GM23338 (cell line): ENCODE data around the gene FRRS1L. TPM values are rescaled to one million over a fixed set of nuclear protein-coding genes. Genes with fewer than 3 reads are reported as not detected.

ENCODE experiments used
- ATAC-seq: fragments of 200-7000 bp; cut with Tn5 transposase; 3 replicates; pipeline ENCODE4 v1.9.1; 2020
- DNase-seq: peaks from one replicate; pipeline ENCODE4 v3.0.0-alpha.2; 2015; ENCODE audit warnings: low spot score
- H2AFZ ChIP-seq: fragments of 200-600 bp; sonication (generic); 2 replicates; pipeline ENCODE4 v1.8.0; 2016; ENCODE audit warnings: antibody characterized with exemption, mild to moderate bottlenecking, moderate library complexity
- H3F3A ChIP-seq: fragments of 200-600 bp; sonication (generic); replicated peaks from 2 replicates; pipeline ENCODE4 v1.8.0; 2017; ENCODE audit warnings: antibody characterized with exemption, mixed run types, low read depth
- H3K27ac ChIP-seq: fragments of 200-600 bp; sonication (generic); 2 replicates; pipeline ENCODE4 v1.6.1; 2016; ENCODE audit warnings: low read depth
- H3K27me3 ChIP-seq: fragments of 200-600 bp; sonication (generic); 2 replicates; pipeline ENCODE4 v1.8.0; 2016; ENCODE audit warnings: mild to moderate bottlenecking, mixed run types, moderate library complexity; ENCODE audit not compliant: insufficient read depth
- H3K36me3 ChIP-seq: fragments of 200-600 bp; sonication (generic); 2 replicates; pipeline ENCODE4 v1.8.0; 2016; ENCODE audit warnings: mild to moderate bottlenecking; ENCODE audit not compliant: insufficient read depth
- H3K4me1 ChIP-seq: fragments of 200-600 bp; sonication (generic); 2 replicates; pipeline ENCODE4 v1.8.0; 2016; ENCODE audit warnings: mild to moderate bottlenecking, moderate library complexity; ENCODE audit not compliant: insufficient read depth
- H3K4me2 ChIP-seq: fragments of 200-600 bp; sonication (generic); 2 replicates; pipeline ENCODE4 v1.7.1; 2017; ENCODE audit warnings: mixed run types
- H3K4me3 ChIP-seq: fragments of 200-600 bp; sonication (generic); 2 replicates; pipeline ENCODE4 v1.6.1; 2016; ENCODE audit warnings: mixed run types
- H3K79me2 ChIP-seq: fragments of 200-600 bp; sonication (generic); replicated peaks from 2 replicates; pipeline ENCODE4 v1.8.0; 2017; ENCODE audit warnings: mild to moderate bottlenecking; ENCODE audit not compliant: insufficient read depth
- H3K9me2 ChIP-seq: fragments of 200-600 bp; sonication (generic); 2 replicates; pipeline ENCODE4 v1.8.0; 2017; ENCODE audit not compliant: insufficient read depth
- H4K20me1 ChIP-seq: fragments of 200-600 bp; sonication (generic); replicated peaks from 2 replicates; pipeline ENCODE4 v1.8.0; 2017; ENCODE audit warnings: mild to moderate bottlenecking; ENCODE audit not compliant: insufficient read depth
- H3K27ac Mint-ChIP-seq: 2 replicates; pipeline ENCODE4 v1.8.0; 2020; ENCODE audit warnings: inconsistent platforms, mild to moderate bottlenecking, moderate library complexity, mixed read lengths
- H3K27me3 Mint-ChIP-seq: 3 replicates; pipeline ENCODE4 v1.8.0; 2022; ENCODE audit warnings: low read depth, mild to moderate bottlenecking, moderate library complexity, mixed read lengths, inconsistent platforms; ENCODE audit not compliant: insufficient read depth, poor library complexity
- H3K36me3 Mint-ChIP-seq: 3 replicates; pipeline ENCODE4 v1.8.0; 2021; ENCODE audit warnings: low read depth, mild to moderate bottlenecking, inconsistent platforms, moderate library complexity, mixed read lengths
- H3K4me1 Mint-ChIP-seq: 3 replicates; pipeline ENCODE4 v1.8.0; 2020; ENCODE audit warnings: mild to moderate bottlenecking, inconsistent platforms, mixed read lengths
- H3K4me3 Mint-ChIP-seq: 3 replicates; pipeline ENCODE4 v1.8.0; 2021; ENCODE audit warnings: moderate library complexity, mild to moderate bottlenecking, inconsistent platforms, mixed read lengths
- H3K9me3 Mint-ChIP-seq: 3 replicates; pipeline ENCODE4 v1.8.0; 2020; ENCODE audit warnings: moderate library complexity, mild to moderate bottlenecking, inconsistent platforms, mixed read lengths
- CREB1 ChIP-seq: fragments of 250-450 bp; sonication (Bioruptor Pico); IDR thresholded peaks from 2 replicates; pipeline ENCODE4 v1.5.0; 2020; ENCODE audit warnings: low read depth, mild to moderate bottlenecking, moderate library complexity
- CTCF ChIP-seq, 2 experiments: fragments of 200-600 bp in 1 of 2; sonication (generic) in 1 of 2; conservative IDR thresholded peaks; 2 replicates each; pipeline versions ENCODE4 v1.5.1 to v1.6.1; 2016 to 2017; ENCODE audit warnings: antibody characterized with exemption in 2 of 2, low read depth in 2 of 2, mild to moderate bottlenecking in 2 of 2, moderate library complexity in 1 of 2
- ETS1 ChIP-seq: IDR thresholded peaks from 2 replicates; pipeline ENCODE4 v1.6.1; 2016; ENCODE audit warnings: antibody characterized with exemption
- EZH2 ChIP-seq: fragments of 200-600 bp; sonication (generic); IDR thresholded peaks from one replicate; pipeline ENCODE4 v1.8.0; 2017; ENCODE audit warnings: antibody characterized with exemption, mild to moderate bottlenecking, low read depth; ENCODE audit not compliant: unreplicated experiment
- EZH2phosphoT487 ChIP-seq: fragments of 200-600 bp; sonication (generic); IDR thresholded peaks from one replicate; pipeline ENCODE4 v1.8.1; 2018; ENCODE audit warnings: antibody characterized with exemption; ENCODE audit not compliant: unreplicated experiment
- JUNB ChIP-seq: IDR thresholded peaks from one replicate; pipeline ENCODE4 v1.6.1; 2016; ENCODE audit warnings: antibody characterized with exemption; ENCODE audit not compliant: unreplicated experiment
- NANOG ChIP-seq: IDR thresholded peaks from 2 replicates; pipeline ENCODE4 v1.6.1; 2016; ENCODE audit warnings: antibody characterized with exemption, borderline replicate concordance
- POLR2AphosphoS5 ChIP-seq: IDR thresholded peaks from 2 replicates; pipeline ENCODE4 v1.6.1; 2016; ENCODE audit warnings: antibody characterized with exemption, low read depth
- REST ChIP-seq: IDR thresholded peaks from one replicate; pipeline ENCODE4 v1.6.1; 2018; ENCODE audit warnings: antibody characterized with exemption; ENCODE audit not compliant: unreplicated experiment
- STAT1 ChIP-seq: IDR thresholded peaks from one replicate; pipeline ENCODE4 v1.6.1; 2016; ENCODE audit warnings: antibody characterized with exemption; ENCODE audit not compliant: unreplicated experiment
- ZNF114 ChIP-seq: fragments of 250-450 bp; sonication (Bioruptor Pico); IDR thresholded peaks from 2 replicates; pipeline ENCODE4 v1.5.0; 2020; ENCODE audit warnings: mild to moderate bottlenecking, moderate library complexity
- ZNF331 ChIP-seq: fragments of 250-450 bp; sonication (Bioruptor Pico); IDR thresholded peaks from 2 replicates; pipeline ENCODE4 v1.5.0; 2020; ENCODE audit warnings: low read depth, mild to moderate bottlenecking, moderate library complexity
- ZNF462 ChIP-seq: fragments of 250-450 bp; sonication (Bioruptor Pico); IDR thresholded peaks from 2 replicates; pipeline ENCODE4 v1.5.0; 2020; ENCODE audit warnings: mild to moderate bottlenecking, moderate library complexity
- polyA plus RNA-seq: library from polyadenylated mRNA; unstranded; fragments of >200 nt; fragmentation: Nextera tagmentation; extraction: Ambion mirVana; gene quantifications from 2 replicates; pipeline ENCODE4 v1.2.1, GENCODE V29; 2016
- total RNA-seq: library from RNA; depleted of rRNA; stranded (reverse); fragments of >200 nt; shearing (Covaris generic); gene quantifications from 2 replicates; pipeline ENCODE4 v1.2.3, GENCODE V29; 2014

Gene FRRS1L
- total and polyA plus RNA-seq, 2 experiments from 2014 or later: 0.37 to 1.1 TPM

- Histone ChIP-seq H3K27me3 (peaks cover 29% of the 10 kb centered on the region), H3F3A (peaks cover 4% of the 10 kb centered on the region; the same call in 1 of the 2 replicates), H3K79me2 (no peaks in the 10 kb centered on the region), H3K36me3 (no peaks in the 10 kb centered on the region), H3K4me3 (no peak overlapping the region), H3K4me1 (0 out of 2 replicates have a peak, but pooled peaks cover 9% of the 10 kb centered on the region), H3K4me2 (no peak overlapping the region), H2AFZ (no peak overlapping the region), H3K27ac (no peak overlapping the region), H3K9me2 (no peaks in the 10 kb centered on the region), H4K20me1 (no peaks in the 10 kb centered on the region)
- H3K36me3 Mint-ChIP-seq: peaks cover 2% of the 10 kb centered on the region; the same call in 1 of the 3 replicates
- TF ChIP-seq REST: no peak
- no peak for TF ChIP-seq CREB1
- no peak for TF ChIP-seq ZNF462 (CRISPR knock-in tag)
- no peak for TF ChIP-seq ZNF114 (CRISPR knock-in tag)
- TF ChIP-seq NANOG: no peak
- no peak for TF ChIP-seq JUNB
- no peak for TF ChIP-seq STAT1
- TF ChIP-seq CTCF (conservative IDR thresholded peaks at IDR 0.05; ENCODE audit: low read depth in 2 of 2): no peak
- TF ChIP-seq POLR2AphosphoS5: no peak
- TF ChIP-seq EZH2phosphoT487: no peak
- TF ChIP-seq ETS1: no peak
- TF ChIP-seq ZNF331: no peak
- no peak for TF ChIP-seq EZH2
- H3K4me1 Mint-ChIP-seq: peaks cover 7% of the 10 kb centered on the region; the same call in 1 of the 3 replicates
- H3K27ac Mint-ChIP-seq: no peak overlapping the region
- ATAC-seq (no peak), DNase-seq (no peak)
- H3K9me3 Mint-ChIP-seq: peaks cover 11% of the 10 kb centered on the region
- peaks cover 24% of the 10 kb centered on the region for H3K27me3 Mint-ChIP-seq
- no peak overlapping the region for H3K4me3 Mint-ChIP-seq
These were observed 3.9 kb downstream of the FRRS1L start for GRCh38 chr9:109163194-109163593.
